Mesenchymal stem cell (in vitro differentiated cells and primary cell): ENCODE measurements around the gene GLP2R. TPM values are rescaled to one million over a fixed set of nuclear protein-coding genes. Genes with fewer than 3 reads are reported as not detected.

Experiments
- DNase-seq: peaks from one replicate; pipeline ENCODE4 v3.0.0-alpha.2; 2013
- H2AFZ ChIP-seq: one replicate; pipeline ENCODE4 v1.6.1; 2013; ENCODE audit warnings: low read depth, mild to moderate bottlenecking, control low read depth, inconsistent platforms, low read length, moderate library complexity
- H2AK5ac ChIP-seq: 2 replicates; pipeline ENCODE4 v1.6.1; 2013; ENCODE audit warnings: low read length, moderate library complexity, mild to moderate bottlenecking, inconsistent platforms; ENCODE audit not compliant: severe bottlenecking
- H2BK120ac ChIP-seq: one replicate; pipeline ENCODE4 v1.6.1; 2013; ENCODE audit warnings: low read depth, mild to moderate bottlenecking, inconsistent platforms, low read length, moderate library complexity
- H2BK12ac ChIP-seq, 2 experiments: one replicate each; pipeline ENCODE4 v1.6.1; 2013; ENCODE audit warnings: inconsistent platforms in 2 of 2, low read length in 2 of 2, mild to moderate bottlenecking in 2 of 2, moderate library complexity in 2 of 2, control low read depth in 1 of 2
- H2BK15ac ChIP-seq: one replicate; pipeline ENCODE4 v1.6.1; 2013; ENCODE audit warnings: mild to moderate bottlenecking, low read depth, inconsistent platforms; ENCODE audit not compliant: poor library complexity, severe bottlenecking
- H2BK5ac ChIP-seq: 2 replicates; pipeline ENCODE4 v1.6.1; 2013; ENCODE audit warnings: low read depth, mild to moderate bottlenecking, low read length, control low read depth, inconsistent platforms; ENCODE audit not compliant: poor library complexity, severe bottlenecking
- H3K14ac ChIP-seq, 2 experiments: one replicate each; pipeline ENCODE4 v1.6.1; 2013; ENCODE audit warnings: inconsistent platforms in 2 of 2, low read length in 2 of 2, control low read depth in 1 of 2, mild to moderate bottlenecking in 1 of 2, moderate library complexity in 1 of 2
- H3K18ac ChIP-seq, 2 experiments: one replicate each; pipeline ENCODE4 v1.6.1; 2013; ENCODE audit warnings: inconsistent platforms in 2 of 2, low read length in 2 of 2, control low read depth in 1 of 2, low read depth in 1 of 2, mild to moderate bottlenecking in 1 of 2
- H3K23ac ChIP-seq, 2 experiments: one replicate each; pipeline ENCODE4 v1.6.1; 2013; ENCODE audit warnings: inconsistent platforms in 2 of 2, low read length in 2 of 2, mild to moderate bottlenecking in 2 of 2, moderate library complexity in 2 of 2, control low read depth in 1 of 2
- H3K27ac ChIP-seq: 2 replicates; pipeline ENCODE4 v1.5.1; 2013; ENCODE audit warnings: mild to moderate bottlenecking, moderate library complexity, low read length, control low read depth, inconsistent platforms; ENCODE audit not compliant: poor library complexity, severe bottlenecking
- H3K27me3 ChIP-seq, 2 experiments: 2 replicates each; pipeline versions ENCODE4 v1.6.1 to v1.7.0; 2013; ENCODE audit warnings: low read length in 2 of 2, mild to moderate bottlenecking in 2 of 2, moderate library complexity in 2 of 2, control low read depth in 1 of 2, inconsistent platforms in 1 of 2; ENCODE audit not compliant: control insufficient read depth in 1 of 2, insufficient read depth in 1 of 2
- H3K36me3 ChIP-seq, 2 experiments: 2 replicates each; pipeline versions ENCODE4 v1.6.1 to v1.7.0; 2013; ENCODE audit warnings: low read length in 2 of 2, control low read depth in 1 of 2, inconsistent platforms in 1 of 2, low read depth in 1 of 2, mild to moderate bottlenecking in 1 of 2; ENCODE audit not compliant: insufficient read depth in 2 of 2, control insufficient read depth in 1 of 2
- H3K4ac ChIP-seq, 2 experiments: one replicate each; pipeline ENCODE4 v1.6.1; 2013; ENCODE audit warnings: inconsistent platforms in 2 of 2, low read length in 2 of 2, mild to moderate bottlenecking in 2 of 2, moderate library complexity in 2 of 2, control low read depth in 1 of 2, low read depth in 1 of 2
- H3K4me1 ChIP-seq: 2 replicates; pipeline ENCODE4 v1.6.1; 2013; ENCODE audit warnings: low read depth, low read length, control low read depth; ENCODE audit not compliant: control insufficient read depth, insufficient read depth
- H3K4me2 ChIP-seq: 2 replicates; pipeline ENCODE4 v1.6.1; 2013; ENCODE audit warnings: low read length, mild to moderate bottlenecking, inconsistent platforms; ENCODE audit not compliant: poor library complexity, severe bottlenecking
- H3K4me3 ChIP-seq, 2 experiments: 2 replicates each; pipeline versions ENCODE4 v1.5.1 to v1.7.0; 2013; ENCODE audit warnings: low read length in 2 of 2, mild to moderate bottlenecking in 2 of 2, control low read depth in 1 of 2, low read depth in 1 of 2; ENCODE audit not compliant: insufficient read depth in 1 of 2
- H3K79me1 ChIP-seq: replicated peaks from 2 replicates; pipeline ENCODE4 v1.6.1; 2013; ENCODE audit warnings: mild to moderate bottlenecking, control low read depth, low read length, inconsistent platforms; ENCODE audit not compliant: poor library complexity, severe bottlenecking
- H3K9ac ChIP-seq: 2 replicates; pipeline ENCODE4 v1.7.0; 2013; ENCODE audit warnings: mild to moderate bottlenecking, low read length, moderate library complexity
- H3K9me3 ChIP-seq: 2 replicates; pipeline ENCODE4 v1.7.0; 2013; ENCODE audit warnings: mild to moderate bottlenecking, low read length; ENCODE audit not compliant: control insufficient read depth
- H4K8ac ChIP-seq: one replicate; pipeline ENCODE4 v1.6.1; 2013; ENCODE audit warnings: inconsistent platforms, mild to moderate bottlenecking, low read length, moderate library complexity
- H4K91ac ChIP-seq: one replicate; pipeline ENCODE4 v1.6.1; 2013; ENCODE audit warnings: mild to moderate bottlenecking, low read length, inconsistent platforms
- WGBS: methylation state at CpG from one replicate; pipeline ENCODE4 v1.1.7; 2013; ENCODE audit warnings: mixed read lengths; 5-methylcytosine and 5-hydroxymethylcytosine counted together
- polyA plus RNA-seq, 2 experiments: library from polyadenylated mRNA; stranded (reverse); fragments of 200-250 nt; gene quantifications; one replicate each; pipeline ENCODE4 v1.2.3, GENCODE V29; 2013

GLP2R gene
- 3.8 TPM for polyA plus RNA-seq (2013, experiment 1 of 2)
- 4.0 TPM for polyA plus RNA-seq (2013, experiment 2 of 2)

- H3K27me3 ChIP-seq = peaks cover 0 to 34% of the 10 kb centered on the region in 2 experiments
- H3K4me2 ChIP-seq = no peak within 1 kb of the TSS
- no peak within 1 kb of the TSS for H4K91ac ChIP-seq
- H3K18ac ChIP-seq = no peak within 1 kb of the TSS
- H3K36me3 ChIP-seq = no peaks in the 10 kb centered on the region
- no peak within 1 kb of the TSS for H2AFZ ChIP-seq
- no peak for DNase-seq
- H2BK5ac ChIP-seq = no peak within 1 kb of the TSS
- no peak within 1 kb of the TSS for H3K23ac ChIP-seq
- H2AK5ac ChIP-seq = no peak within 1 kb of the TSS
- H3K9ac ChIP-seq = no peak within 1 kb of the TSS
- H4K8ac ChIP-seq = no peak within 1 kb of the TSS
- H3K9me3 ChIP-seq = no peaks in the 10 kb centered on the region
- H3K27ac ChIP-seq = no peak within 1 kb of the TSS
- peaks cover 5% of the 10 kb centered on the region for H3K4me1 ChIP-seq
- no peak within 1 kb of the TSS for H2BK120ac ChIP-seq
- H3K4ac ChIP-seq = no peak within 1 kb of the TSS
- H3K14ac ChIP-seq = no peak within 1 kb of the TSS
- no peaks in the 10 kb centered on the region for H3K79me1 ChIP-seq
- WGBS = 83% methylated on average over 21 of the region's 21 CpGs
- no peak within 1 kb of the TSS for H3K4me3 ChIP-seq
- no peak within 1 kb of the TSS for H2BK15ac ChIP-seq
- no peak within 1 kb of the TSS for H2BK12ac ChIP-seq
Observed at GRCh38 chr17:9825641-9826150, at the start of gene GLP2R. GLP2R (plus strand) TSS chr17:9825924; CDS start chr17:9826064, 140 bp downstream.

- 94% methylated on average over 8 of the region's 9 CpGs for WGBS
Observed at GRCh38 chr17:9776911-9777310, 48.8 kb upstream of the GLP2R start.

GRCh38 chr17:9780552-9780951, 45.2 kb upstream of the GLP2R start:
- Histone ChIP-seq H3K79me1 (no peaks in the 10 kb centered on the region), H3K9ac (no peak overlapping the region), H3K4ac (no peak overlapping the region), H3K14ac (no peak overlapping the region), H3K23ac (no peak overlapping the region), H3K4me2 (no peak overlapping the region), H2BK12ac (no peak overlapping the region), H3K9me3 (no peaks in the 10 kb centered on the region), H2BK5ac (no peak overlapping the region), H4K91ac (no peak overlapping the region), H3K27me3 (peaks cover 3 to 29% of the 10 kb centered on the region in 2 experiments), H3K4me1 (no peaks in the 10 kb centered on the region), H3K4me3 (no peak overlapping the region), H4K8ac (no peak overlapping the region), H2BK120ac (no peak overlapping the region), H3K18ac (no peak overlapping the region), H3K36me3 (no peaks in the 10 kb centered on the region), H2BK15ac (no peak overlapping the region), H3K27ac (no peak overlapping the region), H2AFZ (no peak overlapping the region), H2AK5ac (no peak overlapping the region)
- 91% methylated on average over 3 of the region's 3 CpGs for WGBS
- no peak for DNase-seq

More at GRCh38 chr17:9776911-9777310, 48.8 kb upstream of the GLP2R start:
- no peak overlapping the region for H3K18ac ChIP-seq
- H3K27ac ChIP-seq = no peak overlapping the region
- no peak overlapping the region for H2BK12ac ChIP-seq
- no peak overlapping the region for H2BK5ac ChIP-seq
- H3K36me3 ChIP-seq = no peaks in the 10 kb centered on the region
- H3K9ac ChIP-seq = no peak overlapping the region
- H2AFZ ChIP-seq = no peak overlapping the region
- peaks cover 5 to 17% of the 10 kb centered on the region in 2 experiments for H3K27me3 ChIP-seq
- no peak overlapping the region for H2BK120ac ChIP-seq
- no peaks in the 10 kb centered on the region for H3K79me1 ChIP-seq
- no peak overlapping the region for H3K4me3 ChIP-seq
- no peak overlapping the region for H4K91ac ChIP-seq
- no peak overlapping the region for H3K14ac ChIP-seq
- no peak overlapping the region for H3K4ac ChIP-seq
- H3K23ac ChIP-seq = no peak overlapping the region
- DNase-seq = no peak
- H4K8ac ChIP-seq = no peak overlapping the region
- H3K4me2 ChIP-seq = no peak overlapping the region
- H3K9me3 ChIP-seq = no peaks in the 10 kb centered on the region
- no peak overlapping the region for H2BK15ac ChIP-seq
- no peak overlapping the region for H2AK5ac ChIP-seq
- no peaks in the 10 kb centered on the region for H3K4me1 ChIP-seq

- Histone ChIP-seq H3K79me1 (no peaks in the 10 kb centered on the region), H3K27ac (no peak overlapping the region), H3K18ac (no peak overlapping the region), H3K14ac (no peak overlapping the region), H3K36me3 (no peaks in the 10 kb centered on the region), H3K4me1 (no peaks in the 10 kb centered on the region), H3K4ac (no peak overlapping the region), H3K4me2 (no peak overlapping the region), H3K27me3 (peaks cover 3 to 24% of the 10 kb centered on the region in 2 experiments), H2AFZ (no peak overlapping the region), H2AK5ac (no peak overlapping the region), H2BK120ac (no peak overlapping the region), H4K8ac (no peak overlapping the region), H3K23ac (no peak overlapping the region), H2BK12ac (no peak overlapping the region), H3K4me3 (no peak overlapping the region), H2BK5ac (no peak overlapping the region), H3K9ac (no peak overlapping the region), H2BK15ac (no peak overlapping the region), H4K91ac (no peak overlapping the region), H3K9me3 (no peaks in the 10 kb centered on the region)
- 74% methylated on average over 2 of the region's 4 CpGs for WGBS
- no peak for DNase-seq
Observed at GRCh38 chr17:9783050-9783449, 42.7 kb upstream of the GLP2R start.
